RWPE2 (cell line): Measurements from ENCODE around the gene KCNJ14.

ENCODE experiments used
- ATAC-seq: fragments of 200-7000 bp; cut with Tn5 transposase; 3 replicates; pipeline ENCODE4 v1.9.1; 2021; ENCODE audit warnings: low read depth
- DNase-seq: peaks from one replicate; pipeline ENCODE4 v3.0.0-alpha.2; 2020; ENCODE audit warnings: low spot score
- H3K27ac ChIP-seq: fragments of 450-650 bp; 2 replicates; pipeline ENCODE4 v1.5.1; 2017; ENCODE audit warnings: mild to moderate bottlenecking; ENCODE audit not compliant: poor library complexity, severe bottlenecking
- H3K27me3 ChIP-seq: fragments of 250-450 bp; sonication (Bioruptor Pico); 2 replicates; pipeline ENCODE4 v1.5.1; 2021; ENCODE audit warnings: mild to moderate bottlenecking, moderate library complexity; ENCODE audit not compliant: insufficient read depth, poor library complexity, severe bottlenecking
- H3K36me3 ChIP-seq: fragments of 250-450 bp; sonication (Bioruptor Pico); 2 replicates; pipeline ENCODE4 v1.5.1; 2020; ENCODE audit warnings: low read depth, mild to moderate bottlenecking, moderate library complexity
- H3K4me1 ChIP-seq: fragments of 250-450 bp; sonication (Bioruptor Pico); 2 replicates; pipeline ENCODE4 v1.5.1; 2021; ENCODE audit warnings: mild to moderate bottlenecking, moderate library complexity; ENCODE audit not compliant: insufficient read depth, poor library complexity, severe bottlenecking
- H3K4me3 ChIP-seq: fragments of 250-450 bp; sonication (Bioruptor Pico); 2 replicates; pipeline ENCODE4 v1.5.1; 2021; ENCODE audit warnings: mild to moderate bottlenecking, moderate library complexity; ENCODE audit not compliant: severe bottlenecking
- H3K9me3 ChIP-seq: fragments of 250-450 bp; sonication (Bioruptor Pico); 2 replicates; pipeline ENCODE4 v1.5.1; 2021; ENCODE audit warnings: mild to moderate bottlenecking, moderate library complexity; ENCODE audit not compliant: severe bottlenecking
- TF ChIP-seq, protein P1 (sequence below): fragments of 450-650 bp; IDR thresholded peaks from one replicate; pipeline ENCODE4 v1.5.1; 2017; ENCODE audit warnings: mild to moderate bottlenecking, moderate library complexity; ENCODE audit not compliant: poor library complexity, severe bottlenecking

The KCNJ14 gene

GRCh38 chr19:48442116-48443035 is 13.0 kb upstream of the KCNJ14 start:
- Histone ChIP-seq H3K36me3 (peaks cover 3% of the 10 kb centered on the region), H3K9me3 (no peaks in the 10 kb centered on the region), H3K27ac (no peak overlapping the region), H3K27me3 (peaks cover 12% of the 10 kb centered on the region), H3K4me3 (no peak overlapping the region), H3K4me1 (peaks cover 6% of the 10 kb centered on the region)
- TF ChIP-seq, protein P1, sequence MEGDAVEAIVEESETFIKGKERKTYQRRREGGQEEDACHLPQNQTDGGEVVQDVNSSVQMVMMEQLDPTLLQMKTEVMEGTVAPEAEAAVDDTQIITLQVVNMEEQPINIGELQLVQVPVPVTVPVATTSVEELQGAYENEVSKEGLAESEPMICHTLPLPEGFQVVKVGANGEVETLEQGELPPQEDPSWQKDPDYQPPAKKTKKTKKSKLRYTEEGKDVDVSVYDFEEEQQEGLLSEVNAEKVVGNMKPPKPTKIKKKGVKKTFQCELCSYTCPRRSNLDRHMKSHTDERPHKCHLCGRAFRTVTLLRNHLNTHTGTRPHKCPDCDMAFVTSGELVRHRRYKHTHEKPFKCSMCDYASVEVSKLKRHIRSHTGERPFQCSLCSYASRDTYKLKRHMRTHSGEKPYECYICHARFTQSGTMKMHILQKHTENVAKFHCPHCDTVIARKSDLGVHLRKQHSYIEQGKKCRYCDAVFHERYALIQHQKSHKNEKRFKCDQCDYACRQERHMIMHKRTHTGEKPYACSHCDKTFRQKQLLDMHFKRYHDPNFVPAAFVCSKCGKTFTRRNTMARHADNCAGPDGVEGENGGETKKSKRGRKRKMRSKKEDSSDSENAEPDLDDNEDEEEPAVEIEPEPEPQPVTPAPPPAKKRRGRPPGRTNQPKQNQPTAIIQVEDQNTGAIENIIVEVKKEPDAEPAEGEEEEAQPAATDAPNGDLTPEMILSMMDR: no peak
- no peak for ATAC-seq
- DNase-seq: no peak

- Histone ChIP-seq H3K4me3 (peak overlapping the region; percentile 19), H3K27ac (no peak overlapping the region), H3K36me3 (peaks cover 12% of the 10 kb centered on the region), H3K27me3 (peaks cover 12% of the 10 kb centered on the region), H3K9me3 (no peaks in the 10 kb centered on the region), H3K4me1 (peaks cover 6% of the 10 kb centered on the region)
- DNase-seq: no peak
- ATAC-seq: no peak
- TF ChIP-seq, protein P1: no peak
Measured at GRCh38 chr19:48443256-48443655, 12.1 kb upstream of the KCNJ14 start.

DNA sequence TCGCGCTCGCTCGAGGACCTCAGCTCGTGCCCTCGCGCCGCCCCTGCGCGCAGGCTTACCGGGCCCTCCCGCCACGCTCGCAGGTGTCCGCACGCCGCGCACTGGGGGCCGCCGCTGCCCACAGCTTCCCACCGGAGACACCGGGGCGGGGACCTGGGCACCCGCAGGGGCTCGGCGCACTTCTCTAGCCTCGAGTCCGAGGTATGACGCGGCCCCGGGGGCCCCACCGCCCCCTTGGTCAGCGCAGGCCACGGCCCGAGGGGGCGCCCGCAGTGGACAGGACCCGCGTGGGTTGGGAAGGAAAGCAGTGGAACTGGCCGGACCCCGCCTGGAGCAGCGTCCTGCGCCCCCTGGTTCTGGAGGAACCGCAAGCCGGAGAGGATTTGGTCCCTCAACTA is 11.6 kb upstream of the KCNJ14 start:
- Histone ChIP-seq H3K27ac (no peak overlapping the region), H3K4me3 (peak overlapping the region; percentile 19), H3K36me3 (peaks cover 17% of the 10 kb centered on the region), H3K4me1 (peaks cover 6% of the 10 kb centered on the region), H3K9me3 (no peaks in the 10 kb centered on the region), H3K27me3 (peaks cover 12% of the 10 kb centered on the region)
- TF ChIP-seq, protein P1: no peak
- DNase-seq: no peak
- no peak for ATAC-seq

DNA sequence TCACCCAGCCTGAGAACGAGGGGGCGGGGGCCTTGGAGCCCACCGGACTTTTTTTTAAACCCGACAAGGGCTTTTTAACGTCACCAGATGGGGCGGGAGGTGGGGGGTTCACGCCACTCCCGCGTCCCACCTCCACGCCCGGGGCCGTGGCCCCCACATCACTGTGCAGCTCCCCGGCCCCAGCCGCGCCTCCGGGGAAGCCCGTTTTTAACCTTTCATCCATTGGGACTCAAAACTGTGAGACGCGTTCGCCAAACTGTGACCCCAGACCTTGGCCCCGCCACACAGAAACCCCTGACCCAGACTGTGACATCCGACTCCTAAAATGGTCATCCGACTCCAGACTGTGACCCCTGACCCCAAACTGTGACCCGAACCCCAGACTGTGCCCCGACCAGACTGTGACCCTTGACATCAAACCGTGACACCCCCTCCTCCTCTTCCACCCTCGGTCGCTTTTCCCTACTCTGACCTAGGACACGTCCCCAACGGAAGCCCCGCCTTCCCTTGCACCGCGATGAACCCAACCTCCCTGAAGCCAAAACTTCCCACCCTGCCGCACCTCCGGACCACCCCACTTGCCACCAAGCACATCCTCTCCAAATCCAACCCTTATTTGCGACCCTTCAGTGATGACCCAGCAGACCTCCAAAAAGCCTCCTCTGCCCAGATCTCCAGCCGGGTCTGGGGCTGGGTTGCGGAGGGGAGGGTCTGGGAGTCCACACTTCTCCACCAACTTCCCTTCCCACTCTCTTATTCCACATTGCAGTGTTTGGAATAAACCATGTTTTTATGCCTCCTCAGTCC is 11.0 kb upstream of the KCNJ14 start:
- TF ChIP-seq, protein P1: no peak
- H3K9me3 ChIP-seq: no peaks in the 10 kb centered on the region
- H3K27ac ChIP-seq: peak overlapping the region; percentile 56
- H3K4me1 ChIP-seq: peaks cover 6% of the 10 kb centered on the region
- peak overlapping the region; percentile 84 for H3K4me3 ChIP-seq
- DNase-seq: no peak
- H3K27me3 ChIP-seq: peaks cover 12% of the 10 kb centered on the region
- ATAC-seq: no peak
- peaks cover 21% of the 10 kb centered on the region for H3K36me3 ChIP-seq

DNA sequence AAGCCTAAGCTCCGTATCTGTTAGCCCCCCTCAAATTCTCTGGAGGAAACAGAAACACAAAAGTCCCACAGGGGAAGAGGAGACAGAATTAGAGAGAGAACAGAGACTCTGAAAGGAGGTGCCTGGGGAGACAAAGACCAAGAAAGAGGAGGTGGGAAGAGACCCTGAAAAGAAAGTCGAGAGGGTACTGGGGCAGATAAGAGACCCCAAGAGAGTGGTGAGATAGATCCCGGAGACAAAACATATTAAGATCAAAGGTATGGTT is 10.5 kb upstream of the KCNJ14 start:
- Histone ChIP-seq H3K27ac (peak overlapping the region; percentile 56), H3K36me3 (peaks cover 27% of the 10 kb centered on the region), H3K4me1 (peaks cover 6% of the 10 kb centered on the region), H3K9me3 (no peaks in the 10 kb centered on the region), H3K4me3 (peak overlapping the region; percentile 84), H3K27me3 (peaks cover 12% of the 10 kb centered on the region)
- ATAC-seq (no peak; the same call in 2 of the 3 replicates), DNase-seq (no peak)
- TF ChIP-seq, protein P1: no peak
